Thoracic aorta (tissue), 2 donors: Measurements from ENCODE around the gene BPI. TPM values are rescaled to one million over a fixed set of nuclear protein-coding genes. Genes with fewer than 3 reads are reported as not detected.

Source experiments
- ATAC-seq: fragments of 150-250 bp; one replicate; pipeline ENCODE4 v1.8.0; 2017; ENCODE audit warnings: low read depth; ENCODE audit not compliant: insufficient number of reproducible peaks, low FRiP score
- DNase-seq: peaks from one replicate; pipeline ENCODE4 v3.0.0-alpha.2; 2020; ENCODE audit warnings: low spot score
- H3K27ac ChIP-seq, 2 donors: fragments of 200-600 bp; sonication (generic); 1 replicate in 1 of 2; 2 replicates in 1 of 2; pipeline ENCODE4 v1.5.1; 2016; ENCODE audit warnings: mild to moderate bottlenecking in 2 of 2, moderate library complexity in 2 of 2
- H3K27me3 ChIP-seq: fragments of 200-600 bp; sonication (generic); replicated peaks from 2 replicates; pipeline ENCODE4 v1.6.0; 2016; ENCODE audit warnings: mild to moderate bottlenecking; ENCODE audit not compliant: insufficient read depth
- H3K36me3 ChIP-seq: fragments of 200-600 bp; sonication (generic); one replicate; pipeline ENCODE4 v1.5.1; 2016
- H3K4me1 ChIP-seq, 2 donors: fragments of 200-600 bp; sonication (generic); 1 replicate in 1 of 2; 2 replicates in 1 of 2; pipeline versions ENCODE4 v1.5.1 to v1.6.0; 2016; ENCODE audit warnings: low read depth in 2 of 2, mild to moderate bottlenecking in 1 of 2; ENCODE audit not compliant: control insufficient read depth in 1 of 2
- H3K4me3 ChIP-seq: fragments of 200-600 bp; sonication (generic); 2 replicates; pipeline ENCODE4 v1.5.1; 2016; ENCODE audit warnings: mild to moderate bottlenecking
- H3K9me3 ChIP-seq: fragments of 200-600 bp; sonication (generic); 2 replicates; pipeline ENCODE4 v1.5.1; 2016
- CTCF ChIP-seq: fragments of 200-600 bp; sonication (generic); IDR thresholded peaks from one replicate; pipeline ENCODE4 v1.5.1; 2019; ENCODE audit warnings: antibody characterized with exemption
- total RNA-seq, 2 donors: library from RNA; depleted of rRNA; stranded (reverse); fragments of >200 nt; gene quantifications; one replicate each; pipeline versions ENCODE4 v1.1.0 to v1.2.3, GENCODE V29; 2016

BPI gene
- total RNA-seq, 2 donors from 2014 or later = 0.35 to 4.1 TPM

DNA sequence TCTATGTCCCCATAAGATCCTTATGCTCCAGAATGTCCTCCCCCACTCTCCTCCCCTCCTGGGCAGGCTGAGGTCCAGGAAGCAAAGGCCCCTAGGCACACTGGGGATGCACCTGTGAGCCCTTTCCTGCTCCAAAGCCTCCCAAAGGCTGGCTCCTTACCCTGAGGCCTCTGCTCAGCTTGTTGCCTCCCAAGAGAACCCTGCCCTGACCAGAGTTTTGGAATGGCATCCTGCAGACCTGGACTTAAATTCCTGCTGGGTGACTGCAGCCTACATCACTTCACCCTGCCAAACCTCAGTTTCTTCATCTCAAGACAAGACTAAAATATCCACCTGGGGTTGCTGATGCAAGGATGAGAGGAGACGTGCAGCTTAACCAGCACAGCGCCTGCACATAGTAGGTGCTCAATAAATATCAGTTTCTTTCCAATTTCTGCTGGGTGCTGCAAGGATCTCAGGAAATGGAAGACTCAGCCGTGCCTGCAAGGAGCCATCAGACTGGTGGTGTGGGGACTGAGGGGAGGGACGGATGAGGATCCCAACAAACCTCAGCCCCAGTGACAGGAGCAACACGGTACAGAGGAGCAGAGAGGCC is 40.2 kb downstream of the BPI start:
- no peak for TF ChIP-seq CTCF
- no peak overlapping the region for H3K4me3 ChIP-seq
- DNase-seq (no peak), ATAC-seq (no peak)
- no peaks in the 10 kb centered on the region for H3K9me3 ChIP-seq
- H3K27ac ChIP-seq = no peak overlapping the region
- no peaks in the 10 kb centered on the region for H3K36me3 ChIP-seq
- no peaks in the 10 kb centered on the region for H3K27me3 ChIP-seq
- H3K4me1 ChIP-seq = peaks cover 0 to 6% of the 10 kb centered on the region in 2 donors

GRCh38 chr20:38345643-38346042 is 41.7 kb downstream of the BPI start:
- no peak for ATAC-seq
- Histone ChIP-seq H3K9me3 (no peaks in the 10 kb centered on the region), H3K4me1 (no peaks in the 10 kb centered on the region), H3K4me3 (no peak overlapping the region), H3K36me3 (no peaks in the 10 kb centered on the region), H3K27ac (no peak overlapping the region), H3K27me3 (no peaks in the 10 kb centered on the region)
- TF ChIP-seq CTCF = no peak
- DNase-seq = no peak

GRCh38 chr20:38346247-38346651 is 42.3 kb downstream of the BPI start, which contains the start of gene LBP:
Gene LBP, plus strand, starts transcription at chr20:38346482. Its CDS starts 35 bp downstream, at chr20:38346517.
- no peaks in the 10 kb centered on the region for H3K9me3 ChIP-seq
- DNase-seq (no peak), ATAC-seq (no peak)
- TF ChIP-seq CTCF = no peak
- H3K27me3 ChIP-seq = no peaks in the 10 kb centered on the region
- no peak within 1 kb of the TSS for H3K27ac ChIP-seq
- H3K4me3 ChIP-seq = no peak within 1 kb of the TSS
- no peaks in the 10 kb centered on the region for H3K4me1 ChIP-seq
- no peaks in the 10 kb centered on the region for H3K36me3 ChIP-seq

DNA sequence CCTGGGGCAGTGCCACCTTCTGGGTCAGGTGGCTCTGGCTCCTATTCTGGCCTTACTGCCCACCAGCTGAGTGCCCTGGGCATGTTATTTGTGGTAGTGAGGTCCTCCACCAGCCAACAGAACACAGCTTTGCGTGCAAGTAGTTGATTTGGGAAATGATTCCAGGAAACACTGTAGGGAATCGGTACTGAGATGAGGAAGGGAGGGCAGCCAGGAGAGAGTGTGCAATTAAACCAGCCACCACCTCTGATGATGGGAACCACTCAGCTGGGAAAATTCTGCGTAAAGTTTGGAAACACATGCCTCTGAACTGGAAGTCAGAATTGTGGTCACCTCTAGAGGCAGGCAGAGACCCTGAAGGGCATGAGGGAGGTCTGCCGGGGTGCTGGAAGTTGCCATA is 42.8 kb downstream of the BPI start:
- DNase-seq = no peak
- no peaks in the 10 kb centered on the region for H3K36me3 ChIP-seq
- no peak overlapping the region for H3K4me3 ChIP-seq
- no peaks in the 10 kb centered on the region for H3K4me1 ChIP-seq
- no peak overlapping the region for H3K27ac ChIP-seq
- H3K9me3 ChIP-seq = no peaks in the 10 kb centered on the region
- ATAC-seq = no peak
- H3K27me3 ChIP-seq = no peaks in the 10 kb centered on the region
- TF ChIP-seq CTCF = no peak

- no peak for ATAC-seq
- H3K4me3 ChIP-seq = no peak overlapping the region
These were observed 45.9 kb downstream of the BPI start for GRCh38 chr20:38349856-38350255.

More at GRCh38 chr20:38349856-38350255, 45.9 kb downstream of the BPI start:
- no peak for TF ChIP-seq CTCF
- no peaks in the 10 kb centered on the region for H3K4me1 ChIP-seq
- no peak for DNase-seq
- no peaks in the 10 kb centered on the region for H3K36me3 ChIP-seq
- H3K27ac ChIP-seq = no peak overlapping the region
- no peaks in the 10 kb centered on the region for H3K9me3 ChIP-seq
- H3K27me3 ChIP-seq = no peaks in the 10 kb centered on the region
